Amniotic stem cell (primary cell): ENCODE measurements around the gene NELFB.

Experiments
- DNase-seq: peaks from one replicate; lab custom pipeline; 2025; lab: John Stamatoyannopoulos, UW

NELFB gene

DNA sequence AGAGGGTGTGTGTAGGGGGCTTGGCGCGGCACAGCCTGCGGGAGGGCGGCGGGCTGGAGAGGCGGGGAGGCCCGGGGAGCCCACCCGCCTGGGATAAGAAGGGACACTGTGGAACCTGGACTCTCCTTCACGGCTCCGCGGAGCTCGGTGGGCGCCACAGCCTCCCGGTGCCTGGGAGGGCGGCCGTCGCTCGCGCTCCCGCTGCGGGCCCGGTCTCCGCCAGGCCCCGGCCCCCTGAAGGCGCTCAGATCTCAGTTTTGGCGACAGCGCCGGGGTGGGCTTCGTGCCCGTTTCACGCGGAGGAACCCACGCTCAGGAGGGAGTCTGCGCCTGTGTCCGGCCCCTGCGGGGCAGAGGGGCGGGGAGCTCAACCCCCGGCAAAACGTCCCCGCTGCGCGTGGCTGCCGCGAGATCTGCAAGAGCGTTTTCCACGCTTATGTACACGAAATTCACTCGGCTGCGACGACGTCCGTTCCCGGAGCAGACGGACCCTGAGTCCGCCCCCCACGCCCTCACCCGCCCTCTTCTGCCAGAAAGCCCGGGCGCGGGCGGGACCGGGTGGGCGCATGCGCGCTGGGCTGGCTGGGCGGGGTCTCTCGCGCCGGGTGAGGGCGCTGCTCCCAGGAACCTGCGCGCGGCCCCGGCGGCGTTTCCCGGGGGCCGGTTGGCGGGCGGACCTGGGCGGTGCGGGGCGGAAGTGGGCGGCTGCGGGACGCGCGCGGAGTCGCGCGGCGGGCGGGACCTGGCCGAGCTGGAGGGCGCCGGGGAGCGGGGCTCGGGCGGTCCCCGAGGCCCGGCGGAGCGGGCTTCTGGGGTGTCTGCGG lies at the start of gene NELFB:
NELFB (plus strand) TSS at position 704 of the 824 bp plus-strand sequence.
- DNase-seq, result peak; percentile 69

DNA sequence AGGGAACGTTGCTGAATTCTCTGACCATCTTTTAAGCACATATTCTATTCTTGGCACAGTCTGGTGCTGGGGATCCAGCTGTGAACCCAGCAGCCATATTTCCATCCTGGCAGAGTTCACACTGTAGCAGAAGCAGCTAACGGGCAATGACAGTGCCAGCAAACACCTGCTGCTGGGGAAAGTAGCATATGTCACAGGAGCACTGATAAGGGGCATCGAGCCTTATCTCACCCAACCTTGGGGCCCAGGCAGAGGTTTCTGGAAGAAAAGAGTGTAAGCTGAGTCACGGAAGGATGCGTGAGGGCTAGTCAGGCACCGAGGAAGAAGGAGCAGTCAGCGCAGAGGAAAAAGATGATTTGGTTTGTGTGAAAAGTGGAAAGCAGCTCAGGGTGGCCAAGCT lies 48.5 kb upstream of the NELFB start:
- DNase-seq, result no peak

DNA sequence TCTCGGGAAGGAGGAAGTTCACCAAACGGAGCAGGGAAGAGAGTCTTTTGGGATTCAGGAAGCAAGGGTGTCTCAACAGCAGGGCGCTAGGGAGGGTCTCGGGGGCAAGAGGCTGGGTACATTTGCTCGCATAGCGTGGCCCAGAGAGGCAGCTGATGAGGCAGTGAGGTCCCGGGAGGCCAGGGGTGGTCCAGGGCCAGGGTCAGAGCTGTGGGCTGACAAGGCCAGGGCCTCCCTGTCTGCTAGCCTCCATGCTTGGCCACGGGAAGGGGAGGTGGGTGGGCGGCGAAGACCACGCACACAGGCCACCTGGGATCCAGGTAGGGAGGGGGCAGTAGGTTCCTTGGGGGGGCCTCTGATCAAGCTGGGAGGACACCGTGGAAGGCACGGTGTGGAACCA lies 43.6 kb upstream of the NELFB start:
- DNase-seq, result no peak

DNA sequence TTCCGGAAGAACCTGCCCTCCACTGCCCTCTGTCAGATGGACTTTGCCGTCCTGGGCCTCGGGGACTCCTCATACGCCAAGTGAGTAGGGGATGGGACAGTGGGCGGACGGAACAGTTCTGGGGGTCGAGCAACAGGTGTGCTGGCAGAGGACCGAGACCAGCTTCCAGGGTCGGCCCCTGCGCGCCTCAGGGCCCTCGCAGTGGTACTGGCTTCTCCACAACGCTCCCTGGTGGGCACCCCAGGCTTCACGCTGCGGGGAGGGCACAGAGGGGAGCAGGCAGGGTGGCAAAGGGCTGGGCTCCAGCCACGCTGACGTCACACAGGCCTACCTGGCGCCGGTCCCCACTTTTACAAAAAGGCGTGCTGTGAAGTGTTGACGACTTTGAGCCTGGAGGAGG lies 42.6 kb upstream of the NELFB start:
- no peak for DNase-seq

DNA sequence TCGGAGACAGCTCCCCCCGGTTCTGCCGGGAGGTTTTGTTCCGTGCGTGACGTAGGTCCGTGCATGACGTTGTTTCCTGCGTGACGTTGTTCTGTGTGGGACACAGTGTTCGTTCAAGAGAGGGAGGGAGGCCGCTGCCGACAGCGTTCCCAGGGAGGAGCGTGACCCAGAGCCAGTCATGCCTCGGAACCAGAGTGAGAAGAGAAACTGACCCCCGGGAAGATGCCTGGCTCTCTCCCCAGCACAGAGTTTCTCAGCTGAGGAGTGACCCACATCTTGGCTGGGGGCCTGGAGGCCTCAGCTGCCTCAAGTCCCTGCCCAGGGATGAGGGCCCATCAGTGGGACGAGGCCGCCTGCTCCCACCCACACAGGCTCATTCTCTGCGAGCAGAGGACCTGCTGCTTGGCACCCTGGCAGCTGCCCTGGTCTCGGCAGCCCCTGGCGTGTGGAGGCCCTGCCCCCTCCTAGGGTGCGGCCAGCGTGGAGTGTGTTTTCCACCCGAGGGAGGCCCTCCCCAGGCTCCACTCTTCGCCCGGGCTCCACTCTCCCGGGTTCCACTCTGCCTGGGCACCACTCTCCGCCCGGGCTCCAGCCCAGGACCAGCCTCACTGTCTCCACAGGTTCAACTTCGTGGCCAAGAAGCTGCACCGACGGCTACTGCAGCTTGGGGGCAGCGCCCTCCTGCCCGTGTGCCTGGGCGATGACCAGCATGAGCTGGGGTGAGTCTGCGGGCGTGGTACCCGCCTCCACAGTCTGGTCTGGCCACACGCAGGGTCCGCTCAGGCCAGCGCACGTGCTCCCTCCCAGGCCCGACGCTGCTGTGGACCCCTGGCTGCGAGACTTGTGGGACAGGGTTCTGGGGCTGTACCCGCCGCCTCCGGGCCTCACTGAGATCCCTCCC lies 41.7 kb upstream of the NELFB start:
- DNase-seq, result no peak

DNA sequence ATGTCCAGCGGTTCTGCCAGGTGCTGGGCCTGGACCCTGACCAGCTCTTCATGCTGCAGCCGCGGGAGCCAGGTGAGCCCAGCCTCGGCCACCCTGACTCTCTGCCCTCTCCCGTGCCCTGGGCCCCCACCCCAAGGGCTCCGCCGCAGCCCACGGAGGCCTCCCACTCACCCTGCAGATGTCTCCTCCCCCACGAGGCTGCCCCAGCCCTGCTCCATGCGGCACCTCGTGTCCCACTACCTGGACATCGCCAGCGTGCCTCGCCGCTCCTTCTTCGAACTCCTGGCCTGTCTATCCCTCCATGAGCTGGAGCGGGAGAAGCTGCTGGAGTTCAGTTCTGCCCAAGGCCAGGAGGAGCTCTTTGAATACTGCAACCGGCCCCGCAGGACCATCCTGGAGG lies 40.5 kb upstream of the NELFB start:
- DNase-seq, result no peak

DNA sequence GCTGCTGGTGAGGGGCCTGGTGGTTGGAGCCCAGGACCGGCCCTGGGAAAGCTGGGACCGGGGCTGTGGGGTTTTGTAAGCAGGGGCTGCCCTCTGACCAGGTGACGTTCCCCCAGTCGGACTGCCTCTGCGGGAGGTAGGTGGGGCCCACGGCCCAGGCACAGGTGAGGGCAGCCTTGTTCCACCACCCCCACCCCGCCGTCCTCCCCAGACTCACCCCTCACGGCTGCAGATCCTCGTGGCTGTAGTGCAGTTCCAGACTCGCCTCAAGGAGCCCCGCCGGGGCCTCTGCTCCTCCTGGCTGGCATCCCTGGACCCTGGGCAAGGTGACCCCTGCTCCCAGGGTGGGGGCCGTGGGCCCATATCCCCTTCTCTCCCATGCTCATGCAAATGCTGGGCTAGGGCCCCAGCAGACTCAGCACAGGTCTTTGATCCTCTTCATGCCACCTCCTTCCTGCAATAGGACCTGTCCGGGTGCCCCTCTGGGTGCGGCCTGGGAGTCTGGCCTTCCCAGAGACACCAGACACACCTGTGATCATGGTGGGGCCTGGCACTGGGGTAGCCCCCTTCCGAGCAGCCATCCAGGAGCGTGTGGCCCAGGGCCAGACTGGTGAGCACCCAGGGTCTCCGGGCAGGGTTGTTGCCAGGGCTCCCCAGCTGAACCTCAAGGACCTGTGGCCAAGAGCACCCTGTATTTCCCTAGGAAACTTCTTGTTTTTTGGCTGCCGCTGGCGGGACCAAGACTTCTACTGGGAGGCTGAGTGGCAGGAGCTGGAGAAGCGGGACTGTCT lies 39.7 kb upstream of the NELFB start:
- no peak for DNase-seq

DNA sequence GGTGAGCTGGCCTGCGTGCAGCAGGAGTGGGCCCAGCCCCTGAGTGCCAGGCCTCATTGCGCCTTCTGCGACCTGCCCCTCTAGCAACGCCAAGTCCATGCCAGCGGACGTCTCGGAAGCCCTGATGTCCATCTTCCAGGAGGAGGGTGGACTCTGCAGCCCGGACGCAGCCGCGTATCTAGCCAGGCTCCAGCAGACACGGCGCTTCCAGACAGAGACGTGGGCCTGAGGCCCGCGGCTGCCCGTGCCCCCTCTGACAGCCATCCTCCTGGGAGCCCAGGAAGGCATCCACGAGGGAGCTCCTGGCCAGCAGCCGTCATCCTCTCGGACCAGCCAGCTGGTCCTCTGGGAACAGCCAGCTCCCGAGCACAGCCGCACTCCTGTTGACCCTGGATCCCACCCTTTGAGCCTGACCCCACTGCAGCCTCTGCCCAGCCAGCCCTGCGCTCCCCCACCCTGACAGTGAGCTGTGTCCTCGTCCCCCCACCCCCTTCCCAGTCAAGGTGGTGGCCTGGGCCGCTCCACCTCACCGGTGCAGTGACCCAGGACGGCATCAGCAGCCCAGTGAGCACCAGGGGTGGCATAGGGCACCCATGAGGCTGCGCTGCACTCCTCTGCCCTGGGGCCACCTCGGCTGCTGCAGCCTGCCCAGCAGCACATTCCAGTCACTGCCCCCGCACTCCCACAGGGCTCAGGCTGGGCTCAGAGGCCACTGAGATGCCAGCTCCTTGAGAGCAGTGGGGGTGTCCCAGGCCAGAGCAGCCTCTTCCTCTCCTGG lies 38.8 kb upstream of the NELFB start:
- no peak for DNase-seq

DNA sequence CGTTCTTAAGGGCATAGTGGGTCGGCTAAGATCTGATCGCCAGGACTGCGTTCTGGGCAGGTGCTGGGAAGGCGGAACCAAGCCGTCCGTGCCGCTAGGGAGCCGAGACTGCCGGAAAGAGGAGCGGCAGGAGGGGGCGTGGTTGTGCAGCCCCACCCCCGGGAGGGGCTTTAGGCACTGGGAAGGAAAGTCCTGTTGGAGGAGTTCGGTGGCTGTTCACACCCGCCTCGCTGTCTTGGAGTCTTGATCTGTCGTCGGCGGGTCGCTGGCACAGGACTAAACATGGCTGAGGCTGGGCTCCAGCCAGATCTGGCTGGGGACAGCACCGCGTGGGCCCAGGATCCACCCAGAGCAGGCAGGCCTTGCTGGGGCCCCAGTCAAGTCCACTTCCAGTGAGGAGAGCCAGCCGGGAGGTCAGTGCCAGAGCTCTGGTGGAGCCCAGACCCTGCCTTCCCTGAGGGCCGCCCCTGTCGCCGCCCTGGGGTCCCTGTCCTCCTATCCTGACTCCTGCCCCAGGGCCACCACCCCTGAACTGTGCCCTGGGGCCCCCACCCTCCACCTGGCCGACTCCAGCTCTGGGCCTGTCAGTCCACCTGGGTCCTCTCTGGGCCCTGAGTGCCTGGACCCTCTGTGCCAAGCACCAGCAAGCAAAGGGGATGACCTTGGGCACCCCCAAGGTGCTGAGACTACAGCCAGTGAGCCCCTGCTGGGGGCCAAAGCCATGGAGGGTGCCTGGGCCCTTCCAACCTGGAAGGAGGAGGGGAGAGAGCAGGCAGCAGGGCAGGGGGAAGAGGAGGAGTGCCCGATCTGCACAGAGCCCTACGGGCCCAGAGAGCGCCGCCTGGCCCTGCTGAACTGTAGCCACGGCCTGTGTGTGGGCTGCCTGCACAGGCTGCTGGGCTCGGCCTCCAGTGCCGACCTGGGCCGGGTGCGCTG lies 37.6 kb upstream of the NELFB start:
- no peak for DNase-seq

DNA sequence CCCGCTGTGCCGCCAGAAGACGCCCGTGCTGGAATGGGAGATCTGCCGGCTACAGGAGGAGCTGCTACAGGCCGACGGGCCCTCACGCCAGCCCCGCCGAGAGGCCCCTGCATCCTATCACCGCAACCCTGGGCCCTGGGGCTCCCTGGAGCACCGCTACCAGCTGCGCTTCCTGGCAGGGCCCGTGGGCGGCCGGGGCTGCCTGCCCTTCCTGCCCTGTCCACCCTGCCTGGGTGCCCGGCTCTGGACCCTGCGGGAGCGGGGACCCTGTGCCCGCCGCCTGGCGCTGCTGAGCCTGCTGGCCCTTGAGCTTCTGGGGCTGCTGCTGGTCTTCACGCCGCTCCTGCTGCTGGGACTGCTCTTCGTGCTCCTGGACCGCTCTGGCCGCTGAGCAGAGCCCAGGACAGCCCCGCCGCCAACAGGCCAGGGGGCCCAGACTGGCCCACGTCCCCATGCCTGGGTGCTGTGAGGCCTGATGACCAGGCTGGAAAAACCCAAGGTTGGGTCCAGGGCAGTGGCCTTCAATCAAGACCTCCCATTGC lies 36.8 kb upstream of the NELFB start:
- DNase-seq, result no peak

DNA sequence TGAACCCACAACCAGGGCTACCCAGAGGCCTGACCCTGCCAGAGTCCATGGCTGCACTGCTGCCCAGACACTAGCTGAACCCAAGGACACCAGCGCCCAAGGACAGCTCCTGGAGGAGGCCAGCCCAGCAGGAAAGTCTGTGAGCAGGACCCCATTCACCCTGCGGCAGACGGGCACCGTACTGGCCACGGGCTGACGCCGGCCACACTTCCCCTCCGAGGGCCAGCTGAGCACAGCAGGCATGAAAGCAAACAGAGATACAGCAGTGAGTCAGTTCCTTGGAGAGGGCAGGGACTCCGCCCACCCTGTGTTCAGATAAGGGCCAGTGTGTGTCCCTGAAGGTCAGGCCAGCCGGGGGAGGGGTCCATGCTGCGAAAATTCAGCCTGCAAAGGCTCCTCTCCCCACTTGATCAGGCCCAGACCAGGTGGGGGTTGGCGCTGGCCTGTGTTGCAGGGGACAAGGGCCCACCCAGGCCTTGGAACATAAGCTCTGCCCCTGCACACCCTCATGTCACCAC lies 36.3 kb upstream of the NELFB start:
- no peak for DNase-seq

DNA sequence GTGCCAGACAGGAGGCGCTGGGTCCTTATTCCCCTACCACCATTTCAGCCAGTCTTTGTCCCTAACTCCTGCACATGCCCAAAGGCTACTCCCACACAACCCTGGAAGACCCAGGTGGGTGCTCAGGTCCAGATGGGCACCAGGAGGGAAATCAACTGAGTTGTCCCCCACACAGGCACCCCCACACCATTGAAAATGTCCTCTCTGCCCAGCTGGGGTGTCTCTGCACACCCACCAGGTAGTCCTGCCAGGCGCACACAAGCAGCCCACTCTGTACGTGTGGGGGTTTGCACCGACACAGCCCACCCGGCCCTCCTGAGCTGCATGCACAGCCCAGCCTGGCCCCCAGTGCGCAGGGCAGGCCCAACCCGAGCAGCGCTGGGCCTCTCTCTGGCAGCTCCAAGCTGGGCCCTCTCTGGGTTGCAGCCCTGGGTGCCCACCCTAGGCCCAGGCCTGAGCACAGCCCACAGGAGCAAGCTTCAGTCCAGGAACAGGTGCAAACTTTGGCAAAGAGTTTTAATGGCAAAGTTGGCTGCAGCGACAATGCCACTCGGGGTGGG lies 35.3 kb upstream of the NELFB start:
- DNase-seq, result no peak

DNA sequence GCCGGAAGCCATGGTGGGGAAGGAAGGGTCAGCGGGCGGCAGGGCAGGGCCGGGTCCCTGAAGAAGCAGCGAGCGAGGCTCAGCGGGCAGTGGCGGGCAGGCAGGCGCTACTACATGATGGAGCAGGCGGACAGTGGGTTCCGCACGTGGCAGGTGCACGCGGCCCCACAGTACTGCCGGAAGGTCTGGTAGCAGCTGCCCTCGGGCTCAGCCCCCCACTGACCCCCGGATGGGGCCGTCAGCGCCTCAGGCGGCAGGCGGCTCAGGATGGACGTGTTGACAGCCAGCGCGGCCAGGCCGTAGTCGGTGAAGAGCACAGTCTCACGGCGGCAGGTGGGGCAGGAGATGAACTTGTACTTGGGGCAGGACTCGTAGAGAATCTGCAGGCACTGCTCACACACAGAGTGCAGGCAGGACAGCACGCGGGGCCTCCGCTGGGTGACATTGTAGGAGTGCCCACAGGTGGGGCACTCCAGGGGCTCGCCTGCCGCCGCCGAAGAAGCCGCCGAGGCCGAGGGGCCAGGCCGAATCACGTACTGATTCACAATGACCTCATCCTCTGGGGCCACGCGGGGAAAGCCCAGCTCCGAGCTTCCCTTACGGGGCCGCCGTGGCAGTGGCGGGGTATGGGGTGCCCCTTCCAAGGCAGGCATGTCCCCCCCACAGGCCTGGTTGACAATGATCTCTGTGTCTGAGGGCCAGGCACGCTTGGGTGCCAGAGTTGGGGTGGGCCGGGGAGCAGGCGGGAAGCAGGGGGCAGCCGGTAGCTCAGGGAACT lies 34.6 kb upstream of the NELFB start:
- no peak for DNase-seq

DNA sequence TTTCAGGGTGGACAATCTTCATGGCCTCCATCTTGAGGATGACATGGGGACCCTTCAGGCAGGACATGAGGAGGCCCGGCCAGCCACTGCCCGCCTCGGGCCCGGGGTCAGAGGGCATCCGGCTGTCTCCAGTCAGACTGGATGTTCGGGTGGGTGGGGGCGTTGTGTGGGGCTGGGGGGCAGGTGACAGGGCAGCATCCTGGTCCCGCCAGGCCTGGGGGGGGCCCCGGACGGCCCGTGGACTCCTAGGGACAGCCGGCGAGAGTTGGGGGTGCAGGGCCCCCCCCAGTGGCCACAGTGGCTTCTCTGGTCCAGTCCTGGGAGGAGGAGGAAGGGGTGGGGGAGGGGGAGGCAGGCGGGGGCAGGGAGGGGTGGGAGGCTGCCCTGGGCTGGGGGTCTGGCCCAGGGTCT lies 34.0 kb upstream of the NELFB start:
- DNase-seq, result no peak

DNA sequence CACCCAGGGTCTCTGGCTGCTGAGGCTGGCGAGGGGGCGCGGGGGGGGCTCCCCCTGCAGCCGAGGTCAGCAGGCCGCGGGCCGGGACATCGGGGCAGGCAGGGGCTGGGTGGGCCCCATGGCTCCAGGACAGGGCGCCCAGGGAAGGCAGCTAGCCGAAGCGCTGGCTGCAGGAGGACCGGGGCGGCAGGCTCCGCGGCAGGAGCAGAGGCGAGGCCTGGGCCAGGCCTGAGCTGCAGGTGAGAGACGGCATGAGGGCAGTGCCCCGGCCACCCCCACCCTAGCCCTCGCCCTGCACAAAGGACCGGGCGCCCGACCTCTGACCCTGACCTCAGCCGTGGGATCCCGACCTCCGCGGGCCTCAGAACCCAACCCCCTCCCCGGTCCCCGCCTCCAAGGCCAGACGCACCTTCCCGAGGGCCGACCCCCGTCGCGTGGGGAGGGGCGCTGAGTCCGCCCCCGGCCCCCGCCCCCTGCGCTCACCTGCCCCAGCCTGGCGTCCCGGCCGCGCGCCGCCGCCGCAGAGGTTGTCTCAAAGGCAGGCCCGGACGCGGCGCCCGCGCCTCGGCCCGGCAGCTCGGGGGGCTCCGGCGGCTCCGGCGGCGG lies 33.5 kb upstream of the NELFB start:
- DNase-seq, result no peak

DNA sequence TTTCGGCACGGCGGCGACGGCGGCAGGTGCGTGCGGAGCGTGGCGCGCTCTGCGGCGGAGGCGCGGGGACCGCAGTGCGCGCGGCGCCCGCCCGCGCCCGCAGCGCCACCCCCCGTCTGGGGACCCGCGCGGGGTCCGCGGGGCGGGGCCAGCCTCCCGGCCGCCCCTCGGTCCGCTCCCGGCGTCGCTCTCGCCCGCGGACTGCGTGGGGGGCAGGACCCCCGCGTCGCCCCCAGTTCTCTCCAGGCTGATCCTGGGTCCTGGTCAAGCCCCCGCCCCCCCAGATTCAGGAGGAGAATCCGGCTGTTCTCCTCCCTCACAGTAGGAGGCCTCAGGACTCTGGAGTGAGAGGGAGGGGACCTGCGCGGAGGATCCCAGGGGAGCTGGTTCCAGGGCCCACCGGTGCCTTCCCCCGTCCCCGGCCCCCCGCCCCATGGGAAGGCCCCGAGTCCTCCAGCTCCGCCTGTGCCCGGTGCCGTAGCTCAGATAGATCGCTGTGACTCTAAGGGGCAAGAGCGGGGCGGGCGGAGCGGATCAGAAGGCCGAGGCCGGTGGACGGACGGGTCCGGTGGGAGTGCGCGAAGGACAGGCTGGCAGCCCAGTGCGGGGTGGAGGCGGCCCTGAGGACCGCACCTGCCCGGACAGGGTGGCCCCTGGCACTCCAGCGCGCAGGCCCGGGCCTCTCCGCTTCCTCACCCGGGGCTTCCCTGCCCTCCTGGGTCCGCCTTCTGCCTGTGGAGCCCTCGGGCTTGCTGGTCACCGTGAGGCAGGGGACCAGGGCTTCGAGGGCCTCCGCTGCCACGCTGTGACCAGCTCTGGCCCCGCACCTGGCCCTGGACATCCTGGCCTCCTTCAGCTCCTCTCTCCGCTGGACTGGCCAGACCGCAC lies 32.7 kb upstream of the NELFB start, which contains the start of gene RNF208:
RNF208 (minus strand) TSS at position 51 of the 888 bp plus-strand sequence. CDS start 1,028 bp downstream, outside the sequence.
- DNase-seq, result no peak
